ENCODE measurements around the gene NME8.
A peak's percentile ranks its signal among the peaks of the same experiment; 100 is the strongest.

Gene NME8

GRCh38 chr7:37942934-37943610, 94.7 kb downstream of the NME8 start:
- DNase-seq, result peak; percentile 81

- DNase-seq, result peak; percentile 62
Measured at GRCh38 chr7:37943905-37944736, 95.7 kb downstream of the NME8 start.

- DNase-seq, result no peak
Measured at GRCh38 chr7:37944737-37945054, 96.3 kb downstream of the NME8 start.

GRCh38 chr7:37945336-37945735, 96.9 kb downstream of the NME8 start:
- DNase-seq, result no peak

GRCh38 chr7:37947138-37947940, 98.9 kb downstream of the NME8 start:
- no peak for DNase-seq

GRCh38 chr7:37947941-37948210, 99.5 kb downstream of the NME8 start:
- DNase-seq, result no peak

Data from right forelimb (tissue), 1 donor.